ENCODE data around the gene ADCY4.

The ADCY4 gene

GRCh38 chr14:24293525-24293924 lies 41.3 kb downstream of the ADCY4 start:
- DNase-seq: no peak

DNA sequence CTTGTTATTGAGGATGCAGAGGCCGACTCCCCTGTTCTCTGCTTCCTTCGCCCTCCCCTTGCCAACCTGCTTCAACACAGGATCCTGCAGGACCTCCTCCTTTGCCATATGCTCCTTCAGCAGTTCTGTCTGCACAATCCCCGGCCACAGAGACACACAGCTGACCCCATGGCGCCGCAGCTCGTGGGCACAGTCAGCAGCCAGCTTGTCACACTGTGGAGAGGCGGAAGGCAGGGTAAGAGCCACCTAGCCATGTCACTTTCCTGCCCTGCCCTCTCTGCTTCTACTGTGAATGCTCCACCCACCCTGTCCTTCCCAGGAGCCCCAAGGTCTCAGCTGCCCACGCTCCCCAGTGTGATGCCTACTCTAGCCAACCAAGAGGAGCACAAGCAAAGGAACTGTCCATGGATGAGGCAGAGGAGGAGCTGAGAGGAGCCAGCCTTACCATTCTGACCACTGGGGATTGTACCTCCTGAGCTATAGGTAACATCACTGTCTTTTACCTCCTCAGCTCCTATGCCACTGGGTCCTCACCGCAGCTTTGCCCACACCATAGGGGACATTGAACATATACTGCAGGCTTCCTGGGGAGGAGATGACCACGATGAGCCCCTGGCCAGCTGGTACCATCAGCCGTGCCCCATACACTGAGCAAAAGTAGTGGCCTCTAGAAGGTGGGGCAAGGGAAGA lies 42.6 kb downstream of the ADCY4 start:
- no peak for DNase-seq

- DNase-seq: no peak
Observed at GRCh38 chr14:24291446-24292117, 43.3 kb downstream of the ADCY4 start.

DNA sequence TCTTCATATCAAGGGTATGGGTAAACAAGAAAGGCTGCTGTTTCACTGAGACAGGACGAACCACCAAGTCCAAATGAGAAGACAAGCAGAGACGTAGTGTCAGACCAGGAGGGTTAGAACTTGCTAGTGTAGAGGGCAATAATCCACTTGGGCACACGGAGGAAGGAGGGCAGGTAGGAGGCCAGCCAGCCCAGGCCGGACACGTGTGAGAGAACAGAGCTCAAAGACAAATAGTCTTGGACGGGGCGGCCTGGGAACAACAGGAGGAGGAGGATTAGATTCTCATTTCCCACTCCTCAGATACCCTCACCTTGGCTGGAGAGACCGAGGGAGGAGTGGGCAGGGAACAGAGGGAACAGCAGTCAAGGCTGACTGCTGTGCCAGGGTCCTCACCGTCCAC lies 44.1 kb downstream of the ADCY4 start:
- DNase-seq: no peak

GRCh38 chr14:24289649-24290280 lies 45.1 kb downstream of the ADCY4 start:
- no peak for DNase-seq

DNA sequence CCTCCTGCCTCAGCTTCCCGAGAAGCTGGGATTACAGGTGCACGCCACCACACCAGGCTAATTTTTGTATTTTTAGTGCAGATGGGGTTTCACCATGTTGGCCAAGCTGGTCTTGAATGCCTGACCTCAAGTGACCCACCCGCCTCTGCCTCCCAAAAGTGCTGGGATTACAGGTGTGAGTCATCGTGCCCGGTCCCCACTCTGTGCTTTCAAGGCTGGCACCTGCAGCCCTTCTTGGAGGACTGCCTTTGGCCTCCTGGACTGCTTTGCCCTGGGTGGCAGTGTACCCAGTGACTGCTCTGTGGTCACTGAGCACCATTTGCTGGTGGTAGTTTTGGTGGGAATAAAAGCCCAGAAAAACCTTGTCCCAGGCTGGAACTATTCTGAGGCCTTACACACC lies 47.9 kb downstream of the ADCY4 start:
- no peak for DNase-seq

DNA sequence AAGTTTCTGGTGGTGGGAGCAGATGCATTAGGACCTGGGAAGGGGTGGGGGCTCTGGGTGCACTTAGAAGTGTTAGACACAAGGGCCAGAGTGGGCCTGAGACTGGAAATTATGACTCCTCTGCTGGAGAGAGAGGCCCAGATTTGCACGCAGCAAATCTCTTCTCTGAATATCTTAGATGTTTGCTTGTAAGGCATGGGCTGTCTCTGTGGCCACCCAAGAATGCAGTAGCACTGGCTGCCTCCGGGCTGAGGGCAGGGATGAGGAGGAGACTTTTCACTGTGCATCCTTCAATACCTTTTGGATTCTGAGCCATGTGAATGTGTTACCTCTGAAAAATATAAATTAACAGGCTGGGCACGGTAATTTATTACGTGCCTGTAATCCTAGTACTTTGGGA lies 49.5 kb downstream of the ADCY4 start:
- DNase-seq: no peak

- no peak for DNase-seq
Observed at GRCh38 chr14:24284501-24285035, 50.3 kb downstream of the ADCY4 start.

DNA sequence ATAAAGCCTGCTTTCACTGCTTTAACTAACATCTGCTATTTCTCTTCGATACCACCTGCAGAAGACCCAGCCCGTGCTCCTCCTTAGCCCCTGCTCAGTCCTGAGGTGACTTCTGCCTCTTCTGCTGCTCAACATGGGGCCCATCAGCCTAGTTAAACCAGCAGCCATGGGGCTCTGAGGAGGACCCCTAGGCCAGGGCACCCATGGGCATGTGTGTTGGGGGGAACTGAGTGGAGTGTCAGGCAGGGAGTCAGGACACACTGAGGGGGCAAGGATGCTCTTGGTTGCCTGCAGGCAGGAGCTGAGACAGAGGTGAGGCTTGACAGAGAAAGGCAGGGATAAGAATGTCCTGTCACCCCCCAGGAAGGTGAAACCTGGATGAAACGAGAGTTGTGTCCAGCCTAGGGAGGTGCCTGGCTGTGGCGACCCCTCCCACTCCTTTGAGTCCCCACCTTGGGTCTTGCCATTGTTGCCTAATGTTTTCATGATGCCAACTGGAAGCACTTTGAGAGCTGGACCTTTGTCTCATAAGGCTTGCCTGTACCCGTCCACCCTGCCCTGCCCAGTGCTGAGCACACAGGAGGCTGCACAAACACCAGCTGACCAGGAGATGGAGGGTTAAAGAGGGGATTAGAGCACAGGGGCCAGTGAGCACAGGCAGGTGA lies 50.9 kb downstream of the ADCY4 start:
- no peak for DNase-seq

GRCh38 chr14:24282736-24283135 lies 52.1 kb downstream of the ADCY4 start:
- no peak for DNase-seq

GRCh38 chr14:24281636-24282035 lies 53.2 kb downstream of the ADCY4 start:
- no peak for DNase-seq

- no peak for DNase-seq
Observed at GRCh38 chr14:24280797-24281460, 53.9 kb downstream of the ADCY4 start.

DNA sequence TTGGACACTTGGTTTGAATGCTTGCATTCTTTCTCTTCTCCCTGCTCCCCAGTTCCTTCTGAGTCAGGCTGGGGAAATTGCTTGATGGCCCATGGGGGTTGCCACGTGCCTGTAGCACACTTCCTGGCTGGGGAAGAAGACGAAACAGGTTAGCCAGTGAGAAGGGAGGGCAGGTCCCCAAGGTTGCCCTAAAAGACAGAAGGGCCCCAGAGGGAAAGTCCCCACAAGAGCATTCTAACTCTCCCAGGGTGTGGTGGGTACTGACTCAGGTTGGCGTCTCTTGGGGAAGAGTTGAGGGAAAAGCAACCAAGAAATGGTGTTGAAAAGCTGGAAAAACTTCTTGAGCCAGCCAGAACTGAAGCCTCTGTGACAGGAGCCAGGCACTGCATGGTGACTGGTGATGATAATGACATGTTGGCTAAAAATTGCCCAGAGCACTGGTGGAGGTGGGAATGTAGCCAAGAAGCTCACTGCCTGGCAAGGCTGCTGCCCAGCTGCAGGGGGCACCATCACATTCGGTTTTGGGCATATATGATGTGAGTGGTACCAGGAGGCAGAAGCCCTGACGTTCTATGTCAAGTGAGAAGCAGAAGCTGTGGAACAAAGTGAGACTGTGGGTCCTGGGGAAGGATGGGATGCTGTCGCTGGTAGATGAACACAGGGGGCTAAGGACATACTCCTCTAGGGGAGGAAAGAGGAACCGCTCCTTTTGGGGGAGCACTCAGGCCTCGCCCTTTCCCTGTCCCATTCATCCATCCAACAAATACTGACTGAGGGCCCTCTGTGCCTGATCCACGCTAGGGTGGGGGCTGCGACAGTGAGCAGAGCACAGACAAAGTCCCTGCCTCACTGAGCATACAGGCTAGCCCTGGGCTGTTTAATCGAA lies 55.3 kb downstream of the ADCY4 start:
- no peak for DNase-seq

- DNase-seq: no peak
Observed at GRCh38 chr14:24278424-24278823, 56.4 kb downstream of the ADCY4 start.

GRCh38 chr14:24277606-24278321 lies 57.1 kb downstream of the ADCY4 start:
- no peak for DNase-seq

DNA sequence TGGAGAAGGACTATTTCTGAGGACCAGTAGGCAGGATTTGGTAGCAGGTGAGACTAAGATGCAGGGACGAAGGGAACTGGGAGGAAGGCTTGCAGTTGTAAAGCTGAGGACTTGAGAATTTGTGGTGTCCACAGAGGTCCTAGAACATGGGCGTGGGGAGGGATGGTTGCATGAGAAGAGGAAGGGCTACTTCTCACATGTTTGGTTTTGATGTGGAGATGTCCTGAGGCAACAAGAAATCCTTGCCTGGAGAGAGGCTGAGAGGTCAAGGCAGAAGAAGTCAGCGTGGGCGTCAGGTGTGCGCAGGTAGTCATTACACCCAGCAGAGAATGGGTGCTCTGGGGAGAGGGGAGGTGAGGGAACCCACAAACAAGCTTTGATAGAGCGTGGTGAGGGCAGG lies 57.8 kb downstream of the ADCY4 start:
- no peak for DNase-seq

DNA sequence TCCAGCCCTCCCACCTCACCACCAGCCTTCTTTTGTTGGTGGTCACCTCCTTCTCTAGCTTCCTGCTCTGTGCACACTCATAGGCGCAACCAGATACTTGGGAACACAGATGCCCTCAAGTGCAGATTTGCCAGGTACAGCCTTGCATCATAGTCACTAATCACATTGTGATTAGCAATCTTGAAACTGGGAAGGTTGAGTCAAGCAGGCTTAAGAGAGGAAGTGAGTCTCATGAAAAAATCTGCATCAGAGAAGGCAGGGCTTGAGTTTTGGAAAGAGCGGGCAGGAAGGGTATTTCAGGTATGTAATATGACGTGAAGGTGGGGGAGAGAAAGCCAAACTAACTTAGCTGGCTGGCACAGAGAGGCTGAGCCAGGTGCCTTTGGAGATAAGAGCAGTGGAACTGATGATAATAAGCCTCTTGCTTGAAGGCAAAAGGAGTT lies 60.7 kb downstream of the ADCY4 start:
- DNase-seq: no peak

- no peak for DNase-seq
Observed at GRCh38 chr14:24273422-24273998, 61.4 kb downstream of the ADCY4 start.

DNA sequence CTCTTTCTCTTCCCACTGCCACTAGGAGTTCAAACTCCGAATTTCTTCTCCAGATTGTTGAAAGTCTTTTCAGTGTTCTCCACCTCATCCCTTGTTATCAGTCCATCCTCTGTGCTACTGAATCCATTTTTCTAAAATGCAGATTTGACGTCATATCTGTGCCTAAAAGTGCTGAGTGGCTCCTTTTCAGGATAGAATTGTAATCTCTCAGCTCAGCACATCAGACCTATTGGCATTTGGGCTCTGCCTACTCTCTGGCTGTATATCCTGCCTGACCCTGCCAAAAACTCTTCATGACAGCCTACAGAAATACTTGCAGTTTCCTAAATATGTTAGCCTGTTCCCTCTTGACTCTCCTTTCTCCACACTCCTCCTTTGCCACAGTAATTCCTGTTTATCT lies 62.4 kb downstream of the ADCY4 start:
- DNase-seq: no peak

GRCh38 chr14:24271834-24272263 lies 63.0 kb downstream of the ADCY4 start:
- no peak for DNase-seq

Data from NCI-H2029 treated with DMSO at 0.1 percent for 48 hours (cell line).